SK-N-SH (cell line): ENCODE measurements around the gene IRF9. TPM values are rescaled to one million over a fixed set of nuclear protein-coding genes. Genes with fewer than 3 reads are reported as not detected.

Source experiments
- CTCF ChIA-PET: fragments of 300-600, 350-600 bp; formaldehyde crosslinking; extraction: SDS; loops from one replicate; lab custom pipeline; 2021; lab: Yijun Ruan, JAX
- POLR2A ChIA-PET: fragments of 350-600 bp; sonication (Branson Sonifier 250); formaldehyde crosslinking; extraction: SDS; loops from one replicate; lab custom pipeline; 2020; ENCODE audit warnings: antibody characterized with exemption, inconsistent platforms; lab: Yijun Ruan, JAX
- DNase-seq: peaks from one replicate; pipeline ENCODE4 v3.0.0; 2012
- H2AFZ ChIP-seq: fragments of 200-600 bp; sonication (generic); 2 replicates; pipeline ENCODE4 v1.8.1; 2016; ENCODE audit warnings: antibody characterized with exemption, mild to moderate bottlenecking, low read depth
- H3F3A ChIP-seq: fragments of 200-600 bp; sonication (generic); replicated peaks from 2 replicates; pipeline ENCODE3; 2016; ENCODE audit warnings: antibody characterized with exemption, mild to moderate bottlenecking; ENCODE audit not compliant: insufficient read depth
- H3K27ac ChIP-seq, 2 experiments: fragments of 200-500 bp in 1 of 2; fragments of 200-600 bp in 1 of 2; sonication (Bioruptor generic) in 1 of 2; sonication (generic), shearing (Covaris generic) in 1 of 2; 2 replicates each; pipeline versions ENCODE4 v1.5.1 to v1.6.1; 2014 to 2016; ENCODE audit warnings: low read depth in 2 of 2, inconsistent platforms in 1 of 2, low read length in 1 of 2, mild to moderate bottlenecking in 1 of 2, mixed read lengths in 1 of 2
- H3K27me3 ChIP-seq: fragments of 200-600 bp; sonication (generic), shearing (Covaris generic); 2 replicates; pipeline ENCODE4 v1.6.1; 2016; ENCODE audit warnings: mixed run types; ENCODE audit not compliant: insufficient read depth
- H3K36me3 ChIP-seq, 2 experiments: fragments of 200-500 bp in 1 of 2; fragments of 200-600 bp in 1 of 2; sonication (Bioruptor generic) in 1 of 2; sonication (generic) in 1 of 2; replicated peaks in 1 of 2; 2 replicates each; pipeline versions ENCODE3 to v1.5.1; 2014 to 2016; ENCODE audit warnings: low read length in 1 of 2, mild to moderate bottlenecking in 1 of 2; ENCODE audit not compliant: insufficient read depth in 2 of 2, control insufficient read depth in 1 of 2
- H3K4me1 ChIP-seq, 2 experiments: fragments of 200-500 bp in 1 of 2; fragments of 200-600 bp in 1 of 2; sonication (Bioruptor generic) in 1 of 2; sonication (generic), shearing (Covaris generic) in 1 of 2; 2 replicates each; pipeline versions ENCODE4 v1.5.1 to v1.6.1; 2014 to 2016; ENCODE audit warnings: low read depth in 1 of 2, low read length in 1 of 2, mixed run types in 1 of 2; ENCODE audit not compliant: insufficient read depth in 2 of 2, control insufficient read depth in 1 of 2
- H3K4me2 ChIP-seq: fragments of 200-600 bp; sonication (generic), shearing (Covaris generic); 2 replicates; pipeline ENCODE4 v1.6.1; 2017; ENCODE audit warnings: mixed run types
- H3K4me3 ChIP-seq, 2 experiments: fragments of 200-500 bp in 1 of 2; fragments of 200-600 bp in 1 of 2; sonication (Bioruptor generic) in 1 of 2; sonication (generic), shearing (Covaris generic) in 1 of 2; 2 replicates each; pipeline versions ENCODE4 v1.5.1 to v1.8.1; 2014 to 2016; ENCODE audit warnings: low read depth in 2 of 2, inconsistent platforms in 1 of 2, low read length in 1 of 2, mild to moderate bottlenecking in 1 of 2, mixed read lengths in 1 of 2, moderate library complexity in 1 of 2
- H3K79me2 ChIP-seq: fragments of 200-600 bp; sonication (generic); 2 replicates; pipeline ENCODE4 v1.8.1; 2017; ENCODE audit warnings: mild to moderate bottlenecking; ENCODE audit not compliant: insufficient read depth
- H3K9ac ChIP-seq: fragments of 200-600 bp; sonication (generic); 2 replicates; pipeline ENCODE4 v1.6.1; 2017; ENCODE audit warnings: mixed run types
- H3K9me2 ChIP-seq: fragments of 200-600 bp; sonication (generic); 2 replicates; pipeline ENCODE4 v1.6.1; 2017; ENCODE audit warnings: mixed run types
- H3K9me3 ChIP-seq: fragments of 200-600 bp; sonication (generic); 2 replicates; pipeline ENCODE4 v1.6.1; 2017; ENCODE audit warnings: mixed run types, mild to moderate bottlenecking, moderate library complexity
- H4K20me1 ChIP-seq: fragments of 200-600 bp; sonication (generic); 2 replicates; pipeline ENCODE4 v1.6.1; 2017; ENCODE audit warnings: mild to moderate bottlenecking, mixed run types; ENCODE audit not compliant: insufficient read depth
- CHD2 ChIP-seq: fragments of 150-350 bp; IDR thresholded peaks from 2 replicates; pipeline ENCODE4 v1.6.1; 2018; ENCODE audit warnings: low read length; ENCODE audit not compliant: partially characterized antibody
- ELF1 ChIP-seq: IDR thresholded peaks from 2 replicates; pipeline ENCODE4 v1.4.0; 2012
- EP300 ChIP-seq, 2 experiments: IDR thresholded peaks; 2 replicates each; pipeline versions ENCODE4 v1.4.0 to v1.6.1; 2012; ENCODE audit warnings: borderline replicate concordance in 1 of 2, low read depth in 1 of 2, low read length in 1 of 2
- FOXM1 ChIP-seq: IDR thresholded peaks from 2 replicates; pipeline ENCODE4 v1.4.0; 2012; ENCODE audit warnings: low read depth, mild to moderate bottlenecking
- GATA2 ChIP-seq: sonication (generic); formaldehyde crosslinking; IDR thresholded peaks from 2 replicates; pipeline ENCODE4 v1.5.0; 2020; ENCODE audit warnings: mild to moderate bottlenecking, missing genetic modification reagents
- MAX ChIP-seq: IDR thresholded peaks from 2 replicates; pipeline ENCODE4 v1.4.0; 2012; ENCODE audit warnings: low read depth
- PBX3 ChIP-seq: IDR thresholded peaks from 2 replicates; pipeline ENCODE4; 2012
- RAD21 ChIP-seq: IDR thresholded peaks from 2 replicates; pipeline ENCODE4 v1.6.1; 2012; ENCODE audit warnings: mild to moderate bottlenecking, low read length
- RCOR1 ChIP-seq: fragments of 150-350 bp; IDR thresholded peaks from 2 replicates; pipeline ENCODE4 v1.6.1; 2017; ENCODE audit warnings: antibody characterized with exemption, low read length
- RFX5 ChIP-seq: IDR thresholded peaks from 2 replicates; pipeline ENCODE4 v1.6.1; 2012; ENCODE audit warnings: mild to moderate bottlenecking, improper control_type of control experiment, low read length
- SMC3 ChIP-seq: IDR thresholded peaks from 2 replicates; pipeline ENCODE4 v1.6.1; 2012; ENCODE audit warnings: low read depth, low read length, improper control_type of control experiment
- TAF1 ChIP-seq: IDR thresholded peaks from 2 replicates; pipeline ENCODE4 v1.6.1; 2012; ENCODE audit warnings: low read depth, mild to moderate bottlenecking, low read length, moderate library complexity, borderline replicate concordance
- TEAD4 ChIP-seq: IDR thresholded peaks from 2 replicates; pipeline ENCODE4 v1.4.0; 2012; ENCODE audit warnings: mild to moderate bottlenecking, borderline replicate concordance; ENCODE audit not compliant: insufficient read depth
- USF1 ChIP-seq: IDR thresholded peaks from 2 replicates; pipeline ENCODE4 v1.4.0; 2012; ENCODE audit warnings: low read depth, borderline replicate concordance
- YY1 ChIP-seq: IDR thresholded peaks from 2 replicates; pipeline ENCODE4 v1.4.0; 2012; ENCODE audit warnings: low read depth, mild to moderate bottlenecking
- WGBS: methylation state at CpG from one replicate; pipeline ENCODE4 v1.1.6; 2017; ENCODE audit warnings: low lambda C conversion rate; 5-methylcytosine and 5-hydroxymethylcytosine counted together
- polyA plus RNA-seq, 3 experiments: library from polyadenylated mRNA; depleted of rRNA; stranded (reverse); fragments of >200 nt; gene quantifications; 2 replicates each; pipeline ENCODE4 v1.2.3, GENCODE V29; 2012
- TF ChIP-seq, protein P1 (sequence below): fragments of 150-350 bp; IDR thresholded peaks from 2 replicates; pipeline ENCODE4 v1.6.1; 2016; ENCODE audit warnings: mild to moderate bottlenecking, low read depth, low read length
- TF ChIP-seq, protein P2 (sequence below): fragments of 200-600 bp; sonication (generic); IDR thresholded peaks from 2 replicates; pipeline ENCODE4 v1.6.1; 2017; ENCODE audit warnings: antibody characterized with exemption, mild to moderate bottlenecking, moderate library complexity

The IRF9 gene
- polyA plus RNA-seq, 1 of the 3 experiments (the other 2 are of a cell fraction), result 37.6 TPM

GRCh38 chr14:24143511-24143910, 17.6 kb upstream of the IRF9 start:
- Histone ChIP-seq H3K79me2 (peaks cover 67% of the 10 kb centered on the region), H3K27me3 (no peaks in the 10 kb centered on the region), H3K9me3 (no peaks in the 10 kb centered on the region), H3K27ac (no peak overlapping the region), H3K9ac (no peak overlapping the region), H3F3A (peaks cover 20% of the 10 kb centered on the region)
- POLR2A ChIA-PET, result no interaction called here
- TF ChIP-seq, protein P1, sequence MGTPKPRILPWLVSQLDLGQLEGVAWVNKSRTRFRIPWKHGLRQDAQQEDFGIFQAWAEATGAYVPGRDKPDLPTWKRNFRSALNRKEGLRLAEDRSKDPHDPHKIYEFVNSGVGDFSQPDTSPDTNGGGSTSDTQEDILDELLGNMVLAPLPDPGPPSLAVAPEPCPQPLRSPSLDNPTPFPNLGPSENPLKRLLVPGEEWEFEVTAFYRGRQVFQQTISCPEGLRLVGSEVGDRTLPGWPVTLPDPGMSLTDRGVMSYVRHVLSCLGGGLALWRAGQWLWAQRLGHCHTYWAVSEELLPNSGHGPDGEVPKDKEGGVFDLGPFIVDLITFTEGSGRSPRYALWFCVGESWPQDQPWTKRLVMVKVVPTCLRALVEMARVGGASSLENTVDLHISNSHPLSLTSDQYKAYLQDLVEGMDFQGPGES, result no peak
- TF ChIP-seq TAF1 (no peak), RAD21 (no peak), RFX5 (no peak), GATA2 (CRISPR knock-in tag) (no peak), MAX (no peak), ELF1 (no peak), USF1 (no peak), TEAD4 (no peak), SMC3 (no peak), PBX3 (no peak), FOXM1 (no peak), YY1 (no peak), EP300 (IDR thresholded peaks at IDR 0.05; ENCODE audit: borderline replicate concordance in 1 of 2, low read depth in 1 of 2, low read length in 1 of 2) (no peak), RCOR1 (no peak), CHD2 (no peak)
- TF ChIP-seq, protein P2, sequence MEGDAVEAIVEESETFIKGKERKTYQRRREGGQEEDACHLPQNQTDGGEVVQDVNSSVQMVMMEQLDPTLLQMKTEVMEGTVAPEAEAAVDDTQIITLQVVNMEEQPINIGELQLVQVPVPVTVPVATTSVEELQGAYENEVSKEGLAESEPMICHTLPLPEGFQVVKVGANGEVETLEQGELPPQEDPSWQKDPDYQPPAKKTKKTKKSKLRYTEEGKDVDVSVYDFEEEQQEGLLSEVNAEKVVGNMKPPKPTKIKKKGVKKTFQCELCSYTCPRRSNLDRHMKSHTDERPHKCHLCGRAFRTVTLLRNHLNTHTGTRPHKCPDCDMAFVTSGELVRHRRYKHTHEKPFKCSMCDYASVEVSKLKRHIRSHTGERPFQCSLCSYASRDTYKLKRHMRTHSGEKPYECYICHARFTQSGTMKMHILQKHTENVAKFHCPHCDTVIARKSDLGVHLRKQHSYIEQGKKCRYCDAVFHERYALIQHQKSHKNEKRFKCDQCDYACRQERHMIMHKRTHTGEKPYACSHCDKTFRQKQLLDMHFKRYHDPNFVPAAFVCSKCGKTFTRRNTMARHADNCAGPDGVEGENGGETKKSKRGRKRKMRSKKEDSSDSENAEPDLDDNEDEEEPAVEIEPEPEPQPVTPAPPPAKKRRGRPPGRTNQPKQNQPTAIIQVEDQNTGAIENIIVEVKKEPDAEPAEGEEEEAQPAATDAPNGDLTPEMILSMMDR, result no peak
- TF ChIP-seq, all 33 proteins: peak for 0
- no peaks in the 10 kb centered on the region for H3K9me2 ChIP-seq
- no peak overlapping the region for H2AFZ ChIP-seq
- H3K4me2 ChIP-seq, result no peak overlapping the region
- no peak overlapping the region for H3K4me3 ChIP-seq
- H3K4me1 ChIP-seq, result peaks cover 14 to 32% of the 10 kb centered on the region in 2 experiments
- WGBS, result 86% methylated on average over 2 of the region's 2 CpGs
- DNase-seq, result no peak
- peaks cover 24 to 33% of the 10 kb centered on the region in 2 experiments for H3K36me3 ChIP-seq
- peaks cover 4% of the 10 kb centered on the region; the same call in 1 of the 2 replicates for H4K20me1 ChIP-seq
- CTCF ChIA-PET, result interaction anchor here (0.9 kb wide), 1 partner anchor 35 kb away, joined by 4 read pairs; no protein-coding TSS in a partner anchor
